K562 (cell line): ENCODE results near the gene ZBP1. TPM values are rescaled to one million over a fixed set of nuclear protein-coding genes. Genes with fewer than 3 reads are reported as not detected.
A peak's percentile ranks its signal among the peaks of the same experiment; 100 is the strongest.

ENCODE experiments used
- ATAC-seq: fragments of 200-7000 bp; cut with Tn5 transposase; 3 replicates; pipeline ENCODE4 v1.9.1; 2020; ENCODE audit warnings: moderate library complexity
- BruUV-seq: library from RNA; stranded (reverse); fragments of 400-500 nt; replicated peaks from 2 replicates; lab custom pipeline; 2021; lab: Mats Ljungman, UMichigan
- CTCF ChIA-PET: fragments of 300-600 bp; formaldehyde crosslinking; extraction: SDS; loops from one replicate; lab custom pipeline; 2021; ENCODE audit warnings: low intra/inter-chr PET ratio; lab: Yijun Ruan, JAX
- POLR2A ChIA-PET: fragments of 300-600, 350-650 bp; sonication (Branson Sonifier 250); formaldehyde crosslinking; extraction: SDS; loops from one replicate; lab custom pipeline; 2021; ENCODE audit warnings: antibody characterized with exemption, inconsistent platforms; lab: Yijun Ruan, JAX
- DNase-seq, 4 experiments: peaks; one replicate each; pipeline versions ENCODE4 v3.0.0 to v3.0.0-alpha.2; 2011 to 2018; ENCODE audit warnings: low spot score in 3 of 4, mixed read lengths in 3 of 4; ENCODE audit errors: extremely low read depth in 1 of 4
- FAIRE-seq: peaks from 2 replicates; lab custom pipeline; 2011; peaks lifted over from hg19 to GRCh38; lab: Jason Lieb, UNC
- H2AFZ ChIP-seq: 2 replicates; pipeline ENCODE4 v1.6.0; 2011; ENCODE audit warnings: low read depth, low read length, control low read depth, inconsistent platforms
- H3K27ac ChIP-seq: fragments of 200-600 bp; 3 replicates; pipeline ENCODE4 v1.8.0; 2011; ENCODE audit warnings: low read depth, mild to moderate bottlenecking, control low read depth, inconsistent platforms, low read length, moderate library complexity, mixed read lengths; ENCODE audit errors: extremely low read depth
- H3K27me3 ChIP-seq, 2 experiments: fragments of 300-600 bp in 1 of 2; 2 replicates in 1 of 2; 3 replicates in 1 of 2; pipeline versions ENCODE4 v1.6.0 to v1.8.0; 2011; ENCODE audit warnings: inconsistent platforms in 2 of 2, low read length in 2 of 2, mild to moderate bottlenecking in 1 of 2, mixed read lengths in 1 of 2, moderate library complexity in 1 of 2; ENCODE audit not compliant: control insufficient read depth in 2 of 2, insufficient read depth in 2 of 2
- H3K36me3 ChIP-seq: fragments of 300-600 bp; 3 replicates; pipeline ENCODE4 v1.8.0; 2011; ENCODE audit warnings: mild to moderate bottlenecking, low read length, inconsistent platforms; ENCODE audit not compliant: control insufficient read depth, insufficient read depth
- H3K4me1 ChIP-seq, 2 experiments: fragments of 200-600 bp in 1 of 2; replicated peaks in 1 of 2; 2 replicates in 1 of 2; 3 replicates in 1 of 2; pipeline versions ENCODE4 v1.5.1 to v1.8.0; 2011; ENCODE audit warnings: inconsistent platforms in 2 of 2, low read length in 2 of 2, mild to moderate bottlenecking in 1 of 2, mixed read lengths in 1 of 2, moderate library complexity in 1 of 2; ENCODE audit not compliant: control insufficient read depth in 2 of 2, insufficient read depth in 2 of 2
- H3K4me2 ChIP-seq: 2 replicates; pipeline ENCODE4 v1.6.1; 2011; ENCODE audit warnings: low read length, control low read depth, inconsistent platforms, mixed read lengths; ENCODE audit not compliant: insufficient read depth
- H3K4me3 ChIP-seq: fragments of 200-600 bp; sonication (generic), shearing (Covaris generic); 2 replicates; pipeline ENCODE4 v1.5.1; 2016; ENCODE audit warnings: control low read depth, inconsistent platforms
- H3K79me2 ChIP-seq: fragments of 200-600 bp; 3 replicates; pipeline ENCODE4 v1.8.0; 2011; ENCODE audit warnings: low read length, inconsistent platforms; ENCODE audit not compliant: control insufficient read depth, insufficient read depth
- H3K9ac ChIP-seq, 2 experiments: 2 replicates each; pipeline versions ENCODE4 v1.6.0 to v1.6.1; 2011; ENCODE audit warnings: low read depth in 2 of 2, low read length in 2 of 2, control low read depth in 1 of 2, inconsistent platforms in 1 of 2, mild to moderate bottlenecking in 1 of 2, mixed read lengths in 1 of 2; ENCODE audit not compliant: insufficient read depth in 1 of 2
- H3K9me1 ChIP-seq: one replicate; pipeline ENCODE4 v1.6.0; 2011; ENCODE audit warnings: inconsistent platforms, mild to moderate bottlenecking, low read length, moderate library complexity; ENCODE audit not compliant: control insufficient read depth, insufficient read depth
- H3K9me3 ChIP-seq: replicated peaks from 2 replicates; pipeline ENCODE4 v1.5.1; 2011; ENCODE audit warnings: low read depth, low read length, inconsistent platforms; ENCODE audit not compliant: control insufficient read depth, insufficient read depth
- H4K20me1 ChIP-seq: replicated peaks from 2 replicates; pipeline ENCODE4 v1.6.1; 2011; ENCODE audit warnings: low read length, inconsistent platforms, mixed read lengths; ENCODE audit not compliant: control insufficient read depth, insufficient read depth
- ARID1B ChIP-seq: fragments of 450-650 bp; IDR thresholded peaks from 2 replicates; pipeline ENCODE4 v1.6.1; 2016; ENCODE audit warnings: antibody characterized with exemption, mild to moderate bottlenecking, inconsistent platforms
- ETS1 ChIP-seq: conservative IDR thresholded peaks from 2 replicates; pipeline ENCODE4 v1.6.1; 2011; ENCODE audit warnings: low read depth, mild to moderate bottlenecking, low read length; ENCODE audit not compliant: control insufficient read depth
- HDAC1 ChIP-seq, 2 experiments: fragments of 450-650 bp; IDR thresholded peaks; 2 replicates each; pipeline ENCODE4 v1.6.1; 2016 to 2017; ENCODE audit warnings: inconsistent platforms in 1 of 2, mild to moderate bottlenecking in 1 of 2, moderate library complexity in 1 of 2
- HLTF ChIP-seq: fragments of 450-650 bp; IDR thresholded peaks from 2 replicates; pipeline ENCODE4 v1.6.1; 2016
- KAT8 ChIP-seq: fragments of 450-650 bp; IDR thresholded peaks from 2 replicates; pipeline ENCODE4 v1.6.1; 2016; ENCODE audit warnings: low read depth, mild to moderate bottlenecking
- MAFF ChIP-seq: IDR thresholded peaks from 2 replicates; pipeline ENCODE4 v1.6.1; 2012; ENCODE audit warnings: low read length, improper control_type of control experiment
- MLX ChIP-seq, 2 experiments: fragments of 450-650 bp in 1 of 2; sonication (generic) in 1 of 2; formaldehyde crosslinking; conservative IDR thresholded peaks; 2 replicates each; pipeline versions ENCODE4 v1.4.0 to v1.8.1; 2020 to 2022; ENCODE audit warnings: mild to moderate bottlenecking in 1 of 2, missing genetic modification reagents in 1 of 2
- NR4A1 ChIP-seq, 2 experiments: fragments of 250-450 bp in 1 of 2; fragments of 450-650 bp in 1 of 2; sonication (Bioruptor Pico) in 1 of 2; IDR thresholded peaks; 2 replicates each; pipeline versions ENCODE4 v1.4.0 to v1.6.1; 2016 to 2020; ENCODE audit warnings: mild to moderate bottlenecking in 2 of 2, missing compliant biosample characterization in 1 of 2, missing genetic modification characterization in 1 of 2, moderate library complexity in 1 of 2
- PHB ChIP-seq: fragments of 250-450 bp; sonication (Bioruptor Pico); IDR thresholded peaks from 2 replicates; pipeline ENCODE4 v1.5.0; 2021
- SAFB2 ChIP-seq: fragments of 200-400 bp; formaldehyde crosslinking; IDR thresholded peaks from 2 replicates; pipeline ENCODE4 v1.6.1; 2018; ENCODE audit warnings: borderline replicate concordance, low read length, low read depth, moderate library complexity; ENCODE audit not compliant: severe bottlenecking
- SMARCB1 ChIP-seq: IDR thresholded peaks from 2 replicates; pipeline ENCODE4 v1.6.1; 2011; ENCODE audit warnings: improper control_type of control experiment, low read depth; ENCODE audit not compliant: insufficient read length
- SPI1 ChIP-seq: IDR thresholded peaks from 2 replicates; pipeline ENCODE4 v1.6.1; 2011; ENCODE audit warnings: low read depth, low read length, control low read depth, borderline replicate concordance
- STAT5B ChIP-seq: fragments of 250-450 bp; sonication (Bioruptor Pico); IDR thresholded peaks from 2 replicates; pipeline ENCODE4 v1.8.0; 2021; ENCODE audit warnings: mild to moderate bottlenecking, inconsistent platforms
- YBX1 ChIP-seq: fragments of 450-650 bp; IDR thresholded peaks from 2 replicates; pipeline ENCODE4 v1.7.1; 2016; ENCODE audit warnings: mild to moderate bottlenecking
- ZBED1 ChIP-seq: IDR thresholded peaks from 2 replicates; pipeline ENCODE4 v1.6.1; 2014
- ZNF253 ChIP-seq: fragments of 250-450 bp; sonication (Bioruptor Pico); conservative IDR thresholded peaks from 2 replicates; pipeline ENCODE4 v1.6.1; 2021; ENCODE audit warnings: mild to moderate bottlenecking
- ZNF316 ChIP-seq: fragments of 450-650 bp; IDR thresholded peaks from 2 replicates; pipeline ENCODE4 v1.6.1; 2016
- WGBS: fragments of 100-300 bp; shearing (Covaris generic); methylation state at CpG from one replicate; pipeline ENCODE4 v1.1.6; 2016; ENCODE audit warnings: low coverage, mixed read lengths; ENCODE audit not compliant: insufficient coverage; ENCODE audit errors: missing lambda C conversion rate; 5-methylcytosine and 5-hydroxymethylcytosine counted together
- in situ Hi-C: fragments of 300-500 bp; cut with MboI; formaldehyde crosslinking; loops from 4 replicates; pipeline ENCODE4 v1.15.0; 2018; ENCODE audit warnings: inconsistent platforms, mixed read lengths
- intact Hi-C: fragments of 100-400 bp; cut with micrococcal nuclease; formaldehyde crosslinking; loops from 2 replicates; pipeline ENCODE4 v1.14.2; 2022
- polyA plus RNA-seq, 8 experiments: library from polyadenylated mRNA; depleted of rRNA in 4 of 8; stranded (reverse) in 5 of 8; unstranded in 3 of 8; fragments of >200 nt; fragmentation: Nextera tagmentation in 2 of 8; fragmentation: Illumina TruSeq in 1 of 8; extraction: Ambion mirVana in 2 of 8; extraction: Trizol in 1 of 8; gene quantifications; 2 replicates each; pipeline versions ENCODE4 v1.2.1 to v1.2.3, GENCODE V29; 2011 to 2014; ENCODE audit warnings: inconsistent platforms in 1 of 8, missing spikeins in 1 of 8
- total RNA-seq, 7 experiments: library from RNA; depleted of rRNA in 6 of 7; stranded (reverse); fragments of >200 nt in 6 of 7; fragmentation: Illumina TruSeq in 2 of 7; extraction: Trizol in 2 of 7; gene quantifications; 2 replicates each; pipeline versions ENCODE4 v1.2.1 to v1.2.3, GENCODE V29; 2011 to 2021; ENCODE audit warnings: low replicate concordance in 1 of 7
- TF ChIP-seq, protein P1 (sequence below): fragments of 450-650 bp; IDR thresholded peaks from 2 replicates; pipeline ENCODE4 v1.6.1; 2017; ENCODE audit warnings: antibody characterized with exemption
- TF ChIP-seq, protein P2 (sequence below): sonication (generic); formaldehyde crosslinking; IDR thresholded peaks from 2 replicates; pipeline ENCODE4 v1.8.0; 2022; ENCODE audit warnings: mild to moderate bottlenecking, missing genetic modification reagents

The ZBP1 gene
- total and polyA plus RNA-seq, 9 of the 15 experiments (the other 6 are each of a cell fraction or from before 2014, with no cell fraction given) = not detected

GRCh38 chr20:57580478-57581201, 39.6 kb downstream of the ZBP1 start:
- Histone ChIP-seq H3K27ac (no peak overlapping the region), H3K4me3 (no peak overlapping the region), H3K4me1 (peaks cover 32 to 51% of the 10 kb centered on the region in 2 experiments), H4K20me1 (no peaks in the 10 kb centered on the region), H3K9ac (peak overlapping the region in 1 of 2 experiments; percentile 71; a peak in 1 of 4 replicates), H3K9me1 (no peaks in the 10 kb centered on the region), H3K79me2 (no peaks in the 10 kb centered on the region), H2AFZ (peak overlapping the region; percentile 12; the same call in 1 of the 2 replicates), H3K36me3 (no peaks in the 10 kb centered on the region), H3K9me3 (no peaks in the 10 kb centered on the region), H3K4me2 (peak overlapping the region; percentile 52; the same call in 1 of the 2 replicates), H3K27me3 (peaks cover 17 to 69% of the 10 kb centered on the region in 2 experiments; a peak in 4 of 5 replicates)
- FAIRE-seq = no peak
- ATAC-seq = no peak
- DNase-seq = no peak
- in situ Hi-C loops = no loop called here
- intact Hi-C loops = no loop called here
- 18% methylated on average over 12 of the region's 13 CpGs for WGBS
- POLR2A ChIA-PET = interaction anchor here (0.5 to 1.2 kb wide), 4 partner anchors 8 to 1000 kb away, joined by 3 to 5 read pairs (median 3); no protein-coding TSS in a partner anchor
- CTCF ChIA-PET = no interaction called here
- no TSS peak for BruUV-seq
- TF ChIP-seq, protein P1, sequence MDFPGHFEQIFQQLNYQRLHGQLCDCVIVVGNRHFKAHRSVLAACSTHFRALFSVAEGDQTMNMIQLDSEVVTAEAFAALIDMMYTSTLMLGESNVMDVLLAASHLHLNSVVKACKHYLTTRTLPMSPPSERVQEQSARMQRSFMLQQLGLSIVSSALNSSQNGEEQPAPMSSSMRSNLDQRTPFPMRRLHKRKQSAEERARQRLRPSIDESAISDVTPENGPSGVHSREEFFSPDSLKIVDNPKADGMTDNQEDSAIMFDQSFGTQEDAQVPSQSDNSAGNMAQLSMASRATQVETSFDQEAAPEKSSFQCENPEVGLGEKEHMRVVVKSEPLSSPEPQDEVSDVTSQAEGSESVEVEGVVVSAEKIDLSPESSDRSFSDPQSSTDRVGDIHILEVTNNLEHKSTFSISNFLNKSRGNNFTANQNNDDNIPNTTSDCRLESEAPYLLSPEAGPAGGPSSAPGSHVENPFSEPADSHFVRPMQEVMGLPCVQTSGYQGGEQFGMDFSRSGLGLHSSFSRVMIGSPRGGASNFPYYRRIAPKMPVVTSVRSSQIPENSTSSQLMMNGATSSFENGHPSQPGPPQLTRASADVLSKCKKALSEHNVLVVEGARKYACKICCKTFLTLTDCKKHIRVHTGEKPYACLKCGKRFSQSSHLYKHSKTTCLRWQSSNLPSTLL = no peak
- no peak for TF ChIP-seq STAT5B (CRISPR knock-in tag)
- no peak for TF ChIP-seq SMARCB1
- no peak for TF ChIP-seq KAT8
- TF ChIP-seq, protein P2, sequence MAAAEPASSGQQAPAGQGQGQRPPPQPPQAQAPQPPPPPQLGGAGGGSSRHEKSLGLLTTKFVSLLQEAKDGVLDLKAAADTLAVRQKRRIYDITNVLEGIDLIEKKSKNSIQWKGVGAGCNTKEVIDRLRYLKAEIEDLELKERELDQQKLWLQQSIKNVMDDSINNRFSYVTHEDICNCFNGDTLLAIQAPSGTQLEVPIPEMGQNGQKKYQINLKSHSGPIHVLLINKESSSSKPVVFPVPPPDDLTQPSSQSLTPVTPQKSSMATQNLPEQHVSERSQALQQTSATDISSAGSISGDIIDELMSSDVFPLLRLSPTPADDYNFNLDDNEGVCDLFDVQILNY (CRISPR knock-in tag) = no peak
- TF ChIP-seq SPI1 = no peak
- TF ChIP-seq NR4A1 (CRISPR knock-in tag; IDR thresholded peaks at IDR 0.05) = no peak
- TF ChIP-seq NR4A1 (tag; IDR thresholded peaks at IDR 0.05) = no peak
- TF ChIP-seq ARID1B = no peak
- no peak for TF ChIP-seq SAFB2
- TF ChIP-seq ZNF316 = no peak
- no peak for TF ChIP-seq ZNF253 (CRISPR knock-in tag)
- no peak for TF ChIP-seq MLX (CRISPR knock-in tag; conservative IDR thresholded peaks at IDR 0.05)
- no peak for TF ChIP-seq ETS1
- TF ChIP-seq HLTF = no peak
- no peak for TF ChIP-seq PHB (CRISPR knock-in tag)
- no peak for TF ChIP-seq MAFF
- TF ChIP-seq ZBED1 = no peak
- TF ChIP-seq HDAC1 (IDR thresholded peaks at IDR 0.05) = no peak
- no peak for TF ChIP-seq YBX1
